Measurements from ENCODE around the gene ERC1.

The ERC1 gene

GRCh38 chr12:1529862-1530591 is 539.0 kb downstream of the ERC1 start:
- no peak for DNase-seq

GRCh38 chr12:1530592-1531152 is 539.6 kb downstream of the ERC1 start:
- no peak for DNase-seq

DNA sequence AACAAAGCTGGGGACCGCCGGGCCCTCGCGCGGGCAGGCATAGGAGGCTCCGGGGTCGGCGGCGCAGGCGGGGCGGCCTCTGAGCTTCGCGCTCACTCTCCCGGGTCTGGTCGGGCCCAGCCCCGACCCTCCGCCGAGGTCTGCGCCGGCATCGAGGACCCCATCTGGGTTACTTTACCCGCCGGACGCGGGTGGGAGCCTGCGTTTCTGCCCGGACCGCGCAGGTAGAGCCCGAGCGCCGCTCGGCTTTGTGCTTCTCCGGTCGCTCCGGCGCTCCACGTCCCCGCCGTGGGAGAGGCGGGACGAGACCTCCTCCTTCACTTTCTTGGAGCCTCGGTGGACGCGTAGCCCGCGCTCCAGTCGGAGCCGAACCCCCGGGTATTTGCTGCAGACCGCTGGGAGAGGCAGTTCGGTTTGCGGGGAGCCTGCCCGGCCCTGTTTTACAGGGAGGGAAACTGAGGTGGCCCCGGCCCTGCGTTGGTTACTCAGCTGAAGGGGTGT is 540.2 kb downstream of the ERC1 start:
- no peak for DNase-seq

- peak in 7 of 56 donors; percentile 12 to 57 (median 18) for DNase-seq
Observed at GRCh38 chr12:1531654-1532374, 540.8 kb downstream of the ERC1 start.

DNA sequence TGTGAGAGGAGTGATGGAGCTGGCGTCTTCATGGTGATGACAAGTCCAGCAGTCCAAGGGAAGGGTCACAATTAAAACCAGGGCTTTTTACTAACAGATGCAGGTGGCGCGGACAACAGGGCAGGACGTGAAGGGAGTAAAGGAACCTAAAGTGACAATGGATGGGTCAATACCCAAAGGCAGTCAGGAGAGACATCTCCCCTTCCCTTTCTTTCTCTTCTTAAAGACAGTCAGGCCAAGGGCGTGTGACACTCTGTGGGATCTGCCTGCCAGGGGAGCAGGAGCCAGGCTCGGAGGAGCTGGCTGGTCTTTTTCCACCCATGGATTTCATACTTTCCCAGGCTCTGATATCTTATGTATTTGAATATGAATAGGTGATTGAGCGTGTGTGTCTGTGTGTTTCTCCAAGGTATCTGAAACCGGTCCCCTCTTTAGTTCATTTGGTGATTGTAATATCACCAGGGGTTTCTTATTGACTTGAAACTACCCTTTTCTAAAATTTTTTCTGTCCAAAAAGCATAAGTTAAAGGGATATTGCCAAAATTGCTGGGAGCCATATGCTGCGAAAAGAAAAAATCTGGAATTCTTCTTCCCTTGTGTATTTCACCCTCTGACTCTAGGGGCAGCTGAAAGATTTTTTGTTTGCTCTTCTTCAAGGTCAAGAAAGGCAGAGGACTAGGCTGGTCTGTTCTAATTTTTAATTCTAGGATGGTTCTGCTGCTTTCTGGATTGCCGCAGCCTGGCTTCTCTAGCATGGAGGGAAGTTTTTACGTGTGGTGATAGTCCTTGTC is 541.5 kb downstream of the ERC1 start:
- no peak for DNase-seq

DNA sequence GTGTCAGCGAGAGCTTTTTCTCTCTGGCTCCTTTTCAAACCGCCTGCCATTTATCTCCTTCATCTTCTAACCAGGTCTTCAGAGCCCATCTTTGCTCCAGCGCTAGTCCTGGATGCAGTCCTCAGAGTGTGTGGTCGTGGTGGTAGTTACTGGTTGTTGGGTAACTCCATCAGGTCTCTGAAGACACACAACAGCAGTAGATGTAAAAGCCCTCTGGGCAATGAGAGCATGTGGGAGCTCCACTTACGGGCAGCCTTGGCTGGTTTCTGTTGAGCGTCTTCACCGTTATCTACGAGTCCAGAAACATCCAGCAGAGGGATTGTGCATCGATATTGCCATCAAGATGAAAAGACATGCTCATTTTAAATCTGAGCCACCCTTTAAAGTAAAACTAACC is 542.2 kb downstream of the ERC1 start:
- no peak for DNase-seq

DNA sequence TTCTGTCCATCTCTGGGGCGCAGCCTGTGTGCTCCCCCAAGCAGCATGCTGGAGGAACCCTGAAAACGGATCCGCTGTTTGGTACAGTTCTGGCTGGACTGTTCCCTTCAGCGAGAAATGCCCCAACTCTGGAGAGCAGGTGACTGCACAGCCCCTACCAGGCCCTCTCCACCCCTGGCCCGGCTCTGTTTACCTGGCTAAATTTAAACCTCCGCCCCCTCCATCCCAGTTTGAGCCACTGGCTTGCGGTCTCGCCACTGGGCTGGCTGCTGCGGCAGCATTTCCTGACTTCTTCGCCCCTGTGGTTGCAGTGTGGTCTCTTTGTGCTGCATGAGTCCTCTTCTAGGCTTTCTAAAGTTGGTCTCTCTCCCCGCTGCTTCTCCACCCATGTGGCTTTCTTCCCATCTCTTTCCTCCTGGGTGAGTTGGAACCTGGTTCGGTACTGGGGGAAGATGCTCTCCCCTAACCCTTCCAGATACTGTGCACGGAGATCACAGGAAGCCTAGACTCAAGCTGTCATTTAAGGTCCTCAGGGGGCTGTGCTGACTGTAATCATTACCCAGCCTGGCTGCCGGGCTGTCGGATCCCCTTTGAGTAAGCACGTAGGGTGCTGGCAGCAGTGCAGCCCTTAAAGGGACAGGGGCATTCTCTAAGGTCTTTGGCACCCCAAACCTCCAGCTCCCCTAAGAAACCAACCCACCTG is 542.7 kb downstream of the ERC1 start:
- no peak for DNase-seq

GRCh38 chr12:1534748-1535147 is 543.7 kb downstream of the ERC1 start:
- DNase-seq, result no peak

GRCh38 chr12:1536817-1537216 is 545.8 kb downstream of the ERC1 start:
- DNase-seq, result no peak

DNA sequence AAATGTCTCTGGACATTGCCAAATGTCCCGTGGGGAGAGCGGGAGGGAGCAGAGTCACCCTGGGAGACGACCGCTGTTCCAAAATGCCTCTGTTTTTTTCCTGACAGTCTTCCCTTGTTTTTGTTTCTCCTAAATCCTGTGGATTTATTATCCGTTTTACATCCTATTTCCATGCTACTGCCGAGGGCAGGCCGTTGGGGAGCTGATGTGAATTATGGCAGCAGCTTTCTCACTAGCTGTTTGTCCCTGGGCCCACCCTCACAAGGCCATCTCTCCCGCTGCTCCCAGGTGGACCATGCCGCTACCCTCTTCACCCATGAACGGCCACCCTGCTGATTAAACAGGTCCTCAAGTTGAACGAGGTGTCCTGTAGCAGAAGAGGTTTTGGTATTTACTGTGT is 548.1 kb downstream of the ERC1 start:
- DNase-seq, result no peak

DNA sequence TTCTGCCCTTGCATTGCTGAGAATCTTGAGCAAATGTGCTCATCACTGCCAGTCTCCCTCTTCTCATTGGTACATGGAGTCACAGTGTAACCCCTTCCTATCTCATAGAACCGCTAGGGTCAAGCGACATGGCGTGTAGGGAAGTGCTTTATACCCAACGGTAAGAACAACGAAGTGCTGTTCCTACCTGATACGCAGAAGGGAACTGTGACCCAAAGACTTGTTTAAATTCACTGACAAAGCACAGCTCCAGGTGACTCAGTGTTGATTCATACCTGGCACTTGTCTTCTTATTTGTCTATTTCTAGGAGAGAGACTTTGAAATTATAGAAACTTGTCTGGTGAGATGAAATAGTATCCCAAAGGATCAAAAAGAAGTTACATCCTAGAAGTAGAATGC is 549.7 kb downstream of the ERC1 start:
- DNase-seq, result peak in 4 of 56 donors; percentile 4 to 36 (median 15)

DNA sequence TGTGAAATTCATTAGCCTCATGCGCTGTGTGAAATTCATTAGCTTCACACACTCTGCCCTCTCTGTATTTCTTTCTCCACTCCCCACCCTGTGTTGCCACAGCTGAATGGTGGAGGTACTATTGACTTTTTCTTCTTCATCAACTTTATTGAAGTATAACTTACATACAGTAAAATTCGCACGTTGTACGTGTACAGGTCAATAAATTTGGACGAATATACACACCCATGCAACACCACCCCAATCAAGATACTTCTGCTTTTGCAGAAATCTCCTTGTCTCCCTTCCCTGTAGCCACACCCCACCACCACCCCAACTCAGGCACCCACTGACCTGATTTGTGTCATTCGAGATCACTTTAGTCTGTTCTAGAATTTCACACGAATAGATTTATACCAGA is 551.6 kb downstream of the ERC1 start:
- DNase-seq, result no peak

DNA sequence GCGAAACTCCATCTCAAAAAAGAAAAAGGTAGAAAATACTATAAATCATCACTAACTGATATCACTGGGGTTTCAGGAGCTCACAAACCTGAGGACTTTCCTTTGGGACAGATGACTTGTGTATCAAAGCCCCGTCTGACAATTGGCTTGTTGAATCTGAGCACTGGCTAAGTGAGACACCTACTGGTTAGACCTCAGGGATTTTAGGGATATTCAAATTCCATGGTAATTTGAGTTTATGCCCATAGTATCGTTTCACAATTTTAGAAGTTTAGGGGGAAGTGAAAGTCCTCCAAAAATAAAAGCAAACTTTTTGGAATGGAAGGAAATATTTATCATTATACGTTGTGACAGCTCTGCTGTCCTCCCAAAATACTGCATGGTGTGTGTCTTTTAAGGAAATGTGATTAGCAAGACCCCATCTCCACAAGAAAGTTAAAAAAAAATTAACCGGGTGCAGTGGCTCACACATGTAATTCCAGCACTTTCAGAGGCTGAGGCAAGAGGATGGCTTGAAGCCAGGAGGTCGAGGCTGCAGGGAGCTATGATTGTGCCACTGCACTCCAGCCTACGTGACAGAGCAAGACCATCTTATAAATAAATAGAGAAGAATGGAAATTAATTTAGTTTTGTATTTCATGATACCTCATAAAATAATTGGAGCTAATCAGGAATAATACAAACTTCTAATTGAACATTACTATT is 554.1 kb downstream of the ERC1 start:
- no peak for DNase-seq

All from nucleus accumbens (tissue), 56 donors.